SU-DHL-6 (cell line): Measurements from ENCODE around the gene GABRA5.

Experiments
- H2AFZ ChIP-seq: fragments of 200-600 bp; sonication (generic); 2 replicates; pipeline ENCODE4 v1.6.1; 2014; ENCODE audit warnings: low read depth, mild to moderate bottlenecking, moderate library complexity, mixed read lengths, antibody characterized with exemption, low read length; ENCODE audit not compliant: severe bottlenecking
- H3F3A ChIP-seq: fragments of 200-600 bp; shearing (Covaris generic); 2 replicates; pipeline ENCODE4 v1.6.0; 2016; ENCODE audit warnings: antibody characterized with exemption, mild to moderate bottlenecking; ENCODE audit not compliant: insufficient read depth
- H3K27ac ChIP-seq: fragments of 200-600 bp; sonication (generic); 2 replicates; pipeline ENCODE4 v1.5.1; 2016; ENCODE audit warnings: low read depth, mild to moderate bottlenecking, low read length, moderate library complexity, mixed read lengths
- H3K27me3 ChIP-seq: fragments of 200-600 bp; sonication (generic), shearing (Covaris generic); 2 replicates; pipeline ENCODE4 v1.6.0; 2014; ENCODE audit warnings: mild to moderate bottlenecking, low read length
- H3K36me3 ChIP-seq: fragments of 200-600 bp; sonication (generic); 2 replicates; pipeline ENCODE4 v1.6.1; 2014; ENCODE audit warnings: mild to moderate bottlenecking, low read length, mixed read lengths
- H3K4me2 ChIP-seq: fragments of 300-600, 200-600 bp; shearing (Covaris generic), sonication (generic); 2 replicates; pipeline ENCODE4 v1.6.0; 2014; ENCODE audit warnings: low read length, low read depth, mild to moderate bottlenecking; ENCODE audit not compliant: poor library complexity, severe bottlenecking
- H3K4me3 ChIP-seq: fragments of 200-600 bp; sonication (generic); 2 replicates; pipeline ENCODE4 v1.5.1; 2014; ENCODE audit warnings: antibody characterized with exemption, low read length, mild to moderate bottlenecking, mixed read lengths; ENCODE audit not compliant: insufficient read depth, poor library complexity, severe bottlenecking
- H3K79me2 ChIP-seq: fragments of 200-600 bp; sonication (generic); 2 replicates; pipeline ENCODE4 v1.6.1; 2014; ENCODE audit warnings: mild to moderate bottlenecking, low read length, moderate library complexity; ENCODE audit not compliant: insufficient read depth
- H3K9ac ChIP-seq: fragments of 200-600 bp; sonication (generic); 2 replicates; pipeline ENCODE4 v1.7.0; 2014; ENCODE audit warnings: mild to moderate bottlenecking, low read length
- H3K9me2 ChIP-seq: fragments of 200-600 bp; sonication (generic); replicated peaks from 2 replicates; pipeline ENCODE4 v1.6.1; 2014; ENCODE audit warnings: low read length; ENCODE audit not compliant: insufficient read depth
- H3K9me3 ChIP-seq: fragments of 200-600 bp; sonication (generic); 2 replicates; pipeline ENCODE4 v1.6.1; 2014; ENCODE audit warnings: low read length, mixed read lengths; ENCODE audit not compliant: insufficient read depth
- H4K20me1 ChIP-seq: fragments of 200-600 bp; sonication (generic); 2 replicates; pipeline ENCODE4 v1.6.1; 2014; ENCODE audit warnings: low read depth, mild to moderate bottlenecking, antibody characterized with exemption, low read length, moderate library complexity, mixed read lengths
- CTCF ChIP-seq: fragments of 200-600 bp; sonication (generic); IDR thresholded peaks from one replicate; pipeline ENCODE4 v1.5.1; 2017; ENCODE audit warnings: antibody characterized with exemption, mild to moderate bottlenecking, low read length, moderate library complexity; ENCODE audit not compliant: insufficient read depth, poor library complexity, severe bottlenecking
- EZH2phosphoT487 ChIP-seq: fragments of 200-600 bp; sonication (generic), shearing (Covaris generic); conservative IDR thresholded peaks from 2 replicates; pipeline ENCODE4 v1.6.1; 2018; ENCODE audit warnings: mild to moderate bottlenecking, antibody characterized with exemption, low read length, moderate library complexity, mixed read lengths

Gene GABRA5

GRCh38 chr15:26974120-26974780 is 107.4 kb downstream of the GABRA5 start:
- Histone ChIP-seq H3K4me2 (no peak overlapping the region), H4K20me1 (no peaks in the 10 kb centered on the region), H2AFZ (no peak overlapping the region), H3K4me3 (no peak overlapping the region), H3K27me3 (no peaks in the 10 kb centered on the region), H3K9me3 (no peaks in the 10 kb centered on the region), H3K27ac (no peak overlapping the region), H3K9ac (no peak overlapping the region), H3K36me3 (no peaks in the 10 kb centered on the region), H3F3A (no peaks in the 10 kb centered on the region), H3K79me2 (no peaks in the 10 kb centered on the region), H3K9me2 (no peaks in the 10 kb centered on the region)
- TF ChIP-seq CTCF: peak; percentile 49
- no peak for TF ChIP-seq EZH2phosphoT487

DNA sequence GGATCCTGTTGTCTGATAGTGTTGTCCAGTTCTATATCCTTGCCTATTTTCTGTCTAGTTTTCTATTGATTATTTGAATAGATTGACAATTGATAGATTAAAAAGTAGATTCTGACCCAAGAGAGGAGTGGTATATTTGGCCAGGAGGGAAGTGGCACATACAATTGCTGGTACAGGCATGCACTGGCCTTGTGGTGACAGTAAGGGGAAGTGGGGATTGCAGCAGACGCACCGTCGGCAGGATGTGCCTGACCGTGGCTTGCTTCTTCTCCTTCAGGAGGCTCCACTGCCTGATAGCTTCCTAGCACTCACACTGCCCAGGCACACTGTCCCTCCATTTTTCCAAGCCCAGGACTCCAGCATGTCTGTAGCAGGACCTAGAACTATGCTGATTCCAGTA is 114.6 kb downstream of the GABRA5 start:
- Histone ChIP-seq H3K36me3 (no peaks in the 10 kb centered on the region), H3K27me3 (no peaks in the 10 kb centered on the region), H4K20me1 (no peaks in the 10 kb centered on the region), H3K27ac (no peak overlapping the region), H3K4me2 (no peak overlapping the region), H3K79me2 (no peaks in the 10 kb centered on the region), H3K4me3 (no peak overlapping the region), H3K9me3 (no peaks in the 10 kb centered on the region), H3F3A (no peaks in the 10 kb centered on the region), H2AFZ (no peak overlapping the region), H3K9me2 (no peaks in the 10 kb centered on the region), H3K9ac (no peak overlapping the region)
- TF ChIP-seq CTCF (no peak), EZH2phosphoT487 (no peak)

DNA sequence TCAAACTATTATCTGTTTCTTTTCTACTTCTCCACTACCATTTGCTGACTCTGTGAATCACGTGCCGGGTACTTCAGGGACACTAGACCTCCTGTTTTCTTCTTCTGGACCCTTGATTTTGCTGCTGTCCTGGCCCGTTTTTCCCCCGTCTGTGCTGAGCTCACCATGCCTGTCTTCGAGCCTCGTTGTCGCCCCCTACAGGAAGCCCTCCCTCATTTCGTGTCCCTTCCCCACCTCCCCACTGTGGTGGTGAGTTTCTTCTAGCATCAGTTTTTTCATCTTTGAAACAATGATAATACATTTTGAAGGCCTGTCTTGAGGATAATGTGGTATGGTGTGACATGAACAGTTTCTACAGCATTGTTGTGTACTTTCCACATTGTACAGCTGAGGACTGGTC is 117.0 kb downstream of the GABRA5 start:
- H3K27ac ChIP-seq: no peak overlapping the region
- no peaks in the 10 kb centered on the region for H3K9me2 ChIP-seq
- TF ChIP-seq EZH2phosphoT487: no peak
- no peak for TF ChIP-seq CTCF
- H3K36me3 ChIP-seq: no peaks in the 10 kb centered on the region
- H3K79me2 ChIP-seq: no peaks in the 10 kb centered on the region
- H3F3A ChIP-seq: no peaks in the 10 kb centered on the region
- H3K9me3 ChIP-seq: no peaks in the 10 kb centered on the region
- H3K27me3 ChIP-seq: no peaks in the 10 kb centered on the region
- no peak overlapping the region for H3K4me3 ChIP-seq
- H2AFZ ChIP-seq: no peak overlapping the region
- no peak overlapping the region for H3K4me2 ChIP-seq
- no peaks in the 10 kb centered on the region for H4K20me1 ChIP-seq
- H3K9ac ChIP-seq: no peak overlapping the region
